K562 (cell line): ENCODE results near the gene ARHGAP23. TPM values are rescaled to one million over a fixed set of nuclear protein-coding genes. Genes with fewer than 3 reads are reported as not detected.
A peak's percentile ranks its signal among the peaks of the same experiment; 100 is the strongest.

Experiments
- ATAC-seq: fragments of 200-7000 bp; cut with Tn5 transposase; 3 replicates; pipeline ENCODE4 v1.9.1; 2020; ENCODE audit warnings: moderate library complexity
- BruUV-seq: library from RNA; stranded (reverse); fragments of 400-500 nt; replicated peaks from 2 replicates; lab custom pipeline; 2021; lab: Mats Ljungman, UMichigan
- CTCF ChIA-PET: fragments of 300-600 bp; formaldehyde crosslinking; extraction: SDS; loops from one replicate; lab custom pipeline; 2021; ENCODE audit warnings: low intra/inter-chr PET ratio; lab: Yijun Ruan, JAX
- POLR2A ChIA-PET: fragments of 300-600, 350-650 bp; sonication (Branson Sonifier 250); formaldehyde crosslinking; extraction: SDS; loops from one replicate; lab custom pipeline; 2021; ENCODE audit warnings: antibody characterized with exemption, inconsistent platforms; lab: Yijun Ruan, JAX
- DNase-seq, 4 experiments: peaks; one replicate each; pipeline versions ENCODE4 v3.0.0 to v3.0.0-alpha.2; 2011 to 2018; ENCODE audit warnings: low spot score in 3 of 4, mixed read lengths in 3 of 4; ENCODE audit errors: extremely low read depth in 1 of 4
- FAIRE-seq: peaks from 2 replicates; lab custom pipeline; 2011; peaks lifted over from hg19 to GRCh38; lab: Jason Lieb, UNC
- H2AFZ ChIP-seq: 2 replicates; pipeline ENCODE4 v1.6.0; 2011; ENCODE audit warnings: low read depth, low read length, control low read depth, inconsistent platforms
- H3K27ac ChIP-seq: fragments of 200-600 bp; 3 replicates; pipeline ENCODE4 v1.8.0; 2011; ENCODE audit warnings: low read depth, mild to moderate bottlenecking, control low read depth, inconsistent platforms, low read length, moderate library complexity, mixed read lengths; ENCODE audit errors: extremely low read depth
- H3K27me3 ChIP-seq, 2 experiments: fragments of 300-600 bp in 1 of 2; 2 replicates in 1 of 2; 3 replicates in 1 of 2; pipeline versions ENCODE4 v1.6.0 to v1.8.0; 2011; ENCODE audit warnings: inconsistent platforms in 2 of 2, low read length in 2 of 2, mild to moderate bottlenecking in 1 of 2, mixed read lengths in 1 of 2, moderate library complexity in 1 of 2; ENCODE audit not compliant: control insufficient read depth in 2 of 2, insufficient read depth in 2 of 2
- H3K36me3 ChIP-seq: fragments of 300-600 bp; 3 replicates; pipeline ENCODE4 v1.8.0; 2011; ENCODE audit warnings: mild to moderate bottlenecking, low read length, inconsistent platforms; ENCODE audit not compliant: control insufficient read depth, insufficient read depth
- H3K4me1 ChIP-seq, 2 experiments: fragments of 200-600 bp in 1 of 2; replicated peaks in 1 of 2; 2 replicates in 1 of 2; 3 replicates in 1 of 2; pipeline versions ENCODE4 v1.5.1 to v1.8.0; 2011; ENCODE audit warnings: inconsistent platforms in 2 of 2, low read length in 2 of 2, mild to moderate bottlenecking in 1 of 2, mixed read lengths in 1 of 2, moderate library complexity in 1 of 2; ENCODE audit not compliant: control insufficient read depth in 2 of 2, insufficient read depth in 2 of 2
- H3K4me2 ChIP-seq: 2 replicates; pipeline ENCODE4 v1.6.1; 2011; ENCODE audit warnings: low read length, control low read depth, inconsistent platforms, mixed read lengths; ENCODE audit not compliant: insufficient read depth
- H3K4me3 ChIP-seq: fragments of 200-600 bp; sonication (generic), shearing (Covaris generic); 2 replicates; pipeline ENCODE4 v1.5.1; 2016; ENCODE audit warnings: control low read depth, inconsistent platforms
- H3K79me2 ChIP-seq: fragments of 200-600 bp; 3 replicates; pipeline ENCODE4 v1.8.0; 2011; ENCODE audit warnings: low read length, inconsistent platforms; ENCODE audit not compliant: control insufficient read depth, insufficient read depth
- H3K9ac ChIP-seq, 2 experiments: 2 replicates each; pipeline versions ENCODE4 v1.6.0 to v1.6.1; 2011; ENCODE audit warnings: low read depth in 2 of 2, low read length in 2 of 2, control low read depth in 1 of 2, inconsistent platforms in 1 of 2, mild to moderate bottlenecking in 1 of 2, mixed read lengths in 1 of 2; ENCODE audit not compliant: insufficient read depth in 1 of 2
- H3K9me1 ChIP-seq: one replicate; pipeline ENCODE4 v1.6.0; 2011; ENCODE audit warnings: inconsistent platforms, mild to moderate bottlenecking, low read length, moderate library complexity; ENCODE audit not compliant: control insufficient read depth, insufficient read depth
- H3K9me3 ChIP-seq: replicated peaks from 2 replicates; pipeline ENCODE4 v1.5.1; 2011; ENCODE audit warnings: low read depth, low read length, inconsistent platforms; ENCODE audit not compliant: control insufficient read depth, insufficient read depth
- H4K20me1 ChIP-seq: replicated peaks from 2 replicates; pipeline ENCODE4 v1.6.1; 2011; ENCODE audit warnings: low read length, inconsistent platforms, mixed read lengths; ENCODE audit not compliant: control insufficient read depth, insufficient read depth
- ZNF197 ChIP-seq: fragments of 200-800 bp; sonication (Bioruptor generic); IDR thresholded peaks from 2 replicates; pipeline ENCODE4 v1.6.1; 2016; ENCODE audit warnings: low read depth, missing genetic modification characterization, missing compliant biosample characterization
- WGBS: fragments of 100-300 bp; shearing (Covaris generic); methylation state at CpG from one replicate; pipeline ENCODE4 v1.1.6; 2016; ENCODE audit warnings: low coverage, mixed read lengths; ENCODE audit not compliant: insufficient coverage; ENCODE audit errors: missing lambda C conversion rate; 5-methylcytosine and 5-hydroxymethylcytosine counted together
- in situ Hi-C: fragments of 300-500 bp; cut with MboI; formaldehyde crosslinking; loops from 4 replicates; pipeline ENCODE4 v1.15.0; 2018; ENCODE audit warnings: inconsistent platforms, mixed read lengths
- intact Hi-C: fragments of 100-400 bp; cut with micrococcal nuclease; formaldehyde crosslinking; loops from 2 replicates; pipeline ENCODE4 v1.14.2; 2022
- polyA plus RNA-seq, 8 experiments: library from polyadenylated mRNA; depleted of rRNA in 4 of 8; stranded (reverse) in 5 of 8; unstranded in 3 of 8; fragments of >200 nt; fragmentation: Nextera tagmentation in 2 of 8; fragmentation: Illumina TruSeq in 1 of 8; extraction: Ambion mirVana in 2 of 8; extraction: Trizol in 1 of 8; gene quantifications; 2 replicates each; pipeline versions ENCODE4 v1.2.1 to v1.2.3, GENCODE V29; 2011 to 2014; ENCODE audit warnings: inconsistent platforms in 1 of 8, missing spikeins in 1 of 8
- total RNA-seq, 7 experiments: library from RNA; depleted of rRNA in 6 of 7; stranded (reverse); fragments of >200 nt in 6 of 7; fragmentation: Illumina TruSeq in 2 of 7; extraction: Trizol in 2 of 7; gene quantifications; 2 replicates each; pipeline versions ENCODE4 v1.2.1 to v1.2.3, GENCODE V29; 2011 to 2021; ENCODE audit warnings: low replicate concordance in 1 of 7
- TF ChIP-seq, protein P1 (sequence below): fragments of 200-800 bp; sonication (Bioruptor generic); IDR thresholded peaks from 2 replicates; pipeline ENCODE4 v1.6.1; 2017; ENCODE audit warnings: missing genetic modification characterization, missing compliant biosample characterization

The ARHGAP23 gene
- total and polyA plus RNA-seq, 9 of the 15 experiments (the other 6 are each of a cell fraction or from before 2014, with no cell fraction given): 0.01 to 2.7 (median 0.70) TPM

GRCh38 chr17:38543403-38544174 is 115.3 kb downstream of the ARHGAP23 start:
- no peak for TF ChIP-seq ZNF197 (CRISPR knock-in tag)
- TF ChIP-seq, protein P1, sequence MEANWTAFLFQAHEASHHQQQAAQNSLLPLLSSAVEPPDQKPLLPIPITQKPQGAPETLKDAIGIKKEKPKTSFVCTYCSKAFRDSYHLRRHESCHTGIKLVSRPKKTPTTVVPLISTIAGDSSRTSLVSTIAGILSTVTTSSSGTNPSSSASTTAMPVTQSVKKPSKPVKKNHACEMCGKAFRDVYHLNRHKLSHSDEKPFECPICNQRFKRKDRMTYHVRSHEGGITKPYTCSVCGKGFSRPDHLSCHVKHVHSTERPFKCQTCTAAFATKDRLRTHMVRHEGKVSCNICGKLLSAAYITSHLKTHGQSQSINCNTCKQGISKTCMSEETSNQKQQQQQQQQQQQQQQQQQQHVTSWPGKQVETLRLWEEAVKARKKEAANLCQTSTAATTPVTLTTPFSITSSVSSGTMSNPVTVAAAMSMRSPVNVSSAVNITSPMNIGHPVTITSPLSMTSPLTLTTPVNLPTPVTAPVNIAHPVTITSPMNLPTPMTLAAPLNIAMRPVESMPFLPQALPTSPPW: peak; percentile 21; the same call in 1 of the 2 replicates
- DNase-seq (no peak), FAIRE-seq (no peak), ATAC-seq (peak; percentile 55)
- Histone ChIP-seq H3K9me1 (peaks cover 3% of the 10 kb centered on the region), H4K20me1 (0 out of 2 replicates have a peak, but pooled peaks cover 6% of the 10 kb centered on the region), H2AFZ (no peak overlapping the region), H3K79me2 (no peaks in the 10 kb centered on the region), H3K36me3 (no peaks in the 10 kb centered on the region), H3K9ac (peak overlapping the region in 1 of 2 experiments; percentile 35; a peak in 1 of 4 replicates), H3K9me3 (no peaks in the 10 kb centered on the region), H3K4me3 (no peak overlapping the region), H3K4me2 (no peak overlapping the region), H3K4me1 (peaks cover 0 to 11% of the 10 kb centered on the region in 2 experiments; a peak in 2 of 5 replicates), H3K27ac (no peak overlapping the region), H3K27me3 (peaks cover 18 to 76% of the 10 kb centered on the region in 2 experiments)
- in situ Hi-C loops (no loop called here), intact Hi-C loops (no loop called here)
- ChIA-PET POLR2A (interaction anchor here (0.6 to 1.1 kb wide), 5 partner anchors 11 to 629 kb away, joined by 3 read pairs; no protein-coding TSS in a partner anchor), CTCF (no interaction called here)
- BruUV-seq: no TSS peak
- 4% methylated on average over 15 of the region's 20 CpGs for WGBS
